ENCODE measurements around the gene SRPK3. TPM values are rescaled to one million over a fixed set of nuclear protein-coding genes. Genes with fewer than 3 reads are reported as not detected.

The SRPK3 gene
- polyA plus RNA-seq, 1 of the 3 experiments (the other 2 are of a cell fraction) = 0.74 TPM

DNA sequence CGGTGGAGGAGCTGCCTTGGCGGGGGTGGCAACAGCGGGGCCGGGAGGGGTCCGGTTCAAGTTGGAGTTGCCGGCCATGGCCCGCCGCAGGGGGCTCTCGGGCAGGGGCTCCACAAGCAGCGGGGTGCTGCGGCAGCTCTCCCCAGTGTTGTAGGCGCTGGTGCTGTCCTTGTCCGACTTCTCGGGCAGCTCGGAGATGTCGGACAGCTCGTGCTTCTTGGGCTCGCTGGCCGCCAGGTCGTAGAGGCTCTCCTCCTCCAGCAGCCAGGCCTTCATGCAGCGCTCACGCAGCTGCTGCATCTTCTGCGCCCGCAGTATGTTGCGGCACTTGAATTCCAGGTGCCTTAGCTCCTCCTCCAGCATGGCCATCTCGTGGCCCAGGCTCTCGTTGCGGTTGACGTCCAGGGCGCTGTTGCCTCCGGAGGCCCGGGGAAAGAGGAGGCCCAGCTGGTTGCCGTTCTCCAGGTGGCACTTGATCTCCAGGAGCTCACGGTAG lies 23.3 kb downstream of the SRPK3 start:
- Histone ChIP-seq H3K4me1 (ENCODE audit: control insufficient read depth in 1 of 2, insufficient read depth in 2 of 2, low read depth in 1 of 2, low read length in 1 of 2) (no peaks in the 10 kb centered on the region; a peak in 1 of 4 replicates), H3K9me3 (no peaks in the 10 kb centered on the region), H3K9ac (no peak overlapping the region), H3K27me3 (ENCODE audit: insufficient read depth) (peaks cover 9% of the 10 kb centered on the region), H4K20me1 (ENCODE audit: insufficient read depth) (no peaks in the 10 kb centered on the region), H3K79me2 (ENCODE audit: insufficient read depth) (no peaks in the 10 kb centered on the region), H3K4me2 (no peak overlapping the region), H3K27ac (ENCODE audit: low read depth in 2 of 2, low read length in 1 of 2) (no peak overlapping the region), H2AFZ (ENCODE audit: low read depth) (no peak overlapping the region), H3F3A (replicated peaks; ENCODE audit: insufficient read depth) (no peaks in the 10 kb centered on the region), H3K4me3 (ENCODE audit: low read depth in 2 of 2, low read length in 1 of 2) (no peak overlapping the region), H3K9me2 (no peaks in the 10 kb centered on the region), H3K36me3 (replicated peaks in 1 of 2; ENCODE audit: control insufficient read depth in 1 of 2, insufficient read depth in 2 of 2, low read length in 1 of 2) (no peaks in the 10 kb centered on the region)
- ChIA-PET CTCF (interaction anchor here (1.1 kb wide), 2 partner anchors 14 to 81 kb away, joined by 3 read pairs; no protein-coding TSS in a partner anchor), POLR2A (interaction anchor here (0.8 kb wide), 1 partner anchor 15 kb away, joined by 3 read pairs; no protein-coding TSS in a partner anchor)
- TF ChIP-seq JUND (IDR thresholded peaks at IDR 0.05) (no peak), SMC3 (IDR thresholded peaks at IDR 0.05; ENCODE audit: low read depth, low read length) (no peak), EP300 (IDR thresholded peaks at IDR 0.05; ENCODE audit: borderline replicate concordance in 1 of 2, low read depth in 1 of 2, low read length in 1 of 2) (no peak), RXRA (IDR thresholded peaks at IDR 0.05; ENCODE audit: borderline replicate concordance, low read depth) (no peak), POLR2AphosphoS5 (IDR thresholded peaks at IDR 0.05; ENCODE audit: low read depth, low read length) (no peak), CHD2 (IDR thresholded peaks at IDR 0.05; ENCODE audit: low read length, partially characterized antibody) (no peak), USF2 (IDR thresholded peaks at IDR 0.05; ENCODE audit: borderline replicate concordance, low read depth, low read length) (no peak), MAX (IDR thresholded peaks at IDR 0.05; ENCODE audit: low read depth) (no peak), RFX5 (IDR thresholded peaks at IDR 0.05; ENCODE audit: low read length) (no peak), PBX3 (IDR thresholded peaks at IDR 0.05) (no peak), GATA2 (CRISPR knock-in tag; IDR thresholded peaks at IDR 0.05) (no peak), RAD21 (IDR thresholded peaks at IDR 0.05; ENCODE audit: low read length) (no peak), RCOR1 (IDR thresholded peaks at IDR 0.05; ENCODE audit: low read length) (no peak)
- TF ChIP-seq, protein P1, sequence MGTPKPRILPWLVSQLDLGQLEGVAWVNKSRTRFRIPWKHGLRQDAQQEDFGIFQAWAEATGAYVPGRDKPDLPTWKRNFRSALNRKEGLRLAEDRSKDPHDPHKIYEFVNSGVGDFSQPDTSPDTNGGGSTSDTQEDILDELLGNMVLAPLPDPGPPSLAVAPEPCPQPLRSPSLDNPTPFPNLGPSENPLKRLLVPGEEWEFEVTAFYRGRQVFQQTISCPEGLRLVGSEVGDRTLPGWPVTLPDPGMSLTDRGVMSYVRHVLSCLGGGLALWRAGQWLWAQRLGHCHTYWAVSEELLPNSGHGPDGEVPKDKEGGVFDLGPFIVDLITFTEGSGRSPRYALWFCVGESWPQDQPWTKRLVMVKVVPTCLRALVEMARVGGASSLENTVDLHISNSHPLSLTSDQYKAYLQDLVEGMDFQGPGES (IDR thresholded peaks at IDR 0.05; ENCODE audit: low read depth, low read length) = no peak
- 61% methylated on average over 15 of the region's 34 CpGs for WGBS (ENCODE audit: low lambda C conversion rate)
- DNase-seq = no peak

GRCh38 chrX:153804621-153805020 lies 23.8 kb downstream of the SRPK3 start:
- no peaks in the 10 kb centered on the region for H3K9me2 ChIP-seq
- DNase-seq = no peak
- peaks cover 9% of the 10 kb centered on the region for H3K27me3 ChIP-seq (ENCODE audit: insufficient read depth)
- H3K27ac ChIP-seq (ENCODE audit: low read depth in 2 of 2, low read length in 1 of 2) = no peak overlapping the region
- no peak overlapping the region for H3K9ac ChIP-seq
- no peaks in the 10 kb centered on the region; a peak in 1 of 4 replicates for H3K4me1 ChIP-seq (ENCODE audit: control insufficient read depth in 1 of 2, insufficient read depth in 2 of 2, low read depth in 1 of 2, low read length in 1 of 2)
- H3K9me3 ChIP-seq = no peaks in the 10 kb centered on the region
- no peaks in the 10 kb centered on the region for H3K36me3 ChIP-seq (replicated peaks in 1 of 2; ENCODE audit: control insufficient read depth in 1 of 2, insufficient read depth in 2 of 2, low read length in 1 of 2)
- no peak overlapping the region for H2AFZ ChIP-seq (ENCODE audit: low read depth)
- H3K4me3 ChIP-seq (ENCODE audit: low read depth in 2 of 2, low read length in 1 of 2) = no peak overlapping the region
- TF ChIP-seq YY1 (IDR thresholded peaks at IDR 0.05; ENCODE audit: low read depth) = no peak
- TF ChIP-seq EP300 (IDR thresholded peaks at IDR 0.05; ENCODE audit: borderline replicate concordance in 1 of 2, low read depth in 1 of 2, low read length in 1 of 2) = no peak
- no peak for TF ChIP-seq FOSL2 (IDR thresholded peaks at IDR 0.05; ENCODE audit: borderline replicate concordance, low read depth)
- no peak for TF ChIP-seq GATA2 (CRISPR knock-in tag; IDR thresholded peaks at IDR 0.05)
- no peak for TF ChIP-seq USF2 (IDR thresholded peaks at IDR 0.05; ENCODE audit: borderline replicate concordance, low read depth, low read length)
- TF ChIP-seq JUND (IDR thresholded peaks at IDR 0.05) = no peak
- TF ChIP-seq, protein P1 (IDR thresholded peaks at IDR 0.05; ENCODE audit: low read depth, low read length) = no peak
- TF ChIP-seq TEAD4 (IDR thresholded peaks at IDR 0.05; ENCODE audit: borderline replicate concordance, insufficient read depth) = no peak
- 53% methylated on average over 18 of the region's 25 CpGs for WGBS (ENCODE audit: low lambda C conversion rate)
- no peaks in the 10 kb centered on the region for H3F3A ChIP-seq (replicated peaks; ENCODE audit: insufficient read depth)
- CTCF ChIA-PET = interaction anchor here (0.8 kb wide), 1 partner anchor 15 kb away, joined by 3 read pairs; no protein-coding TSS in a partner anchor
- POLR2A ChIA-PET = no interaction called here
- H4K20me1 ChIP-seq (ENCODE audit: insufficient read depth) = no peaks in the 10 kb centered on the region
- H3K4me2 ChIP-seq = no peak overlapping the region
- H3K79me2 ChIP-seq (ENCODE audit: insufficient read depth) = no peaks in the 10 kb centered on the region
